Left ventricle myocardium inferior (tissue), 1 donor: ENCODE results near the gene GAB3. TPM values are rescaled to one million over a fixed set of nuclear protein-coding genes. Genes with fewer than 3 reads are reported as not detected.

Experiments
- DNase-seq: peaks from one replicate; pipeline ENCODE4 v3.0.0-alpha.2; 2020
- H3K27ac ChIP-seq: fragments of 200-600 bp; replicated peaks from 2 replicates; pipeline ENCODE4 v1.8.0; 2021
- H3K27me3 ChIP-seq: fragments of 200-600 bp; 2 replicates; pipeline ENCODE4 v1.8.0; 2021; ENCODE audit warnings: low read depth
- H3K36me3 ChIP-seq: fragments of 200-600 bp; 2 replicates; pipeline ENCODE4 v1.8.0; 2021
- H3K4me1 ChIP-seq: fragments of 200-600 bp; 2 replicates; pipeline ENCODE4 v1.8.0; 2021
- H3K4me3 ChIP-seq: fragments of 200-600 bp; 2 replicates; pipeline ENCODE4 v1.8.0; 2021; ENCODE audit warnings: mild to moderate bottlenecking, moderate library complexity
- H3K9me3 ChIP-seq: fragments of 200-600 bp; replicated peaks from 2 replicates; pipeline ENCODE4 v1.8.0; 2021
- CTCF ChIP-seq: fragments of 200-600 bp; IDR thresholded peaks from 2 replicates; pipeline ENCODE4 v1.8.0; 2021; ENCODE audit warnings: antibody characterized with exemption, mild to moderate bottlenecking, borderline replicate concordance
- intact Hi-C: fragments of 100-400 bp; cut with micrococcal nuclease; formaldehyde crosslinking; loops from one replicate; pipeline ENCODE4 v1.11.0; 2022
- total RNA-seq: library from RNA; stranded (reverse); fragmentation: NEBNext Ultra II Directional; extraction: Animal tissue kit (Norgen Biotek cat#: 25700); gene quantifications from one replicate; pipeline ENCODE4 v1.2.1, GENCODE V29; 2021
- donor health status: DM: no; HTN: yes; CAD: no; lungs with severe emphysema.

Gene GAB3
- total RNA-seq, 1 donor from 2014 or later = 14.8 TPM

- Histone ChIP-seq H3K4me3 (no peak overlapping the region), H3K27ac (peak overlapping the region; percentile 36)
Measured at GRCh38 chrX:154719132-154719675, 31.7 kb downstream of the GAB3 start.

GRCh38 chrX:154718616-154719015 lies 32.3 kb downstream of the GAB3 start:
- H3K4me1 ChIP-seq = peaks cover 66% of the 10 kb centered on the region
- peak overlapping the region; percentile 43 for H3K27ac ChIP-seq
- H3K4me3 ChIP-seq = no peak overlapping the region
- peaks cover 6% of the 10 kb centered on the region for H3K36me3 ChIP-seq
- H3K9me3 ChIP-seq = no peaks in the 10 kb centered on the region
- intact Hi-C loops = no loop called here
- no peak for TF ChIP-seq CTCF
- H3K27me3 ChIP-seq = no peaks in the 10 kb centered on the region
- no peak for DNase-seq

More at GRCh38 chrX:154719132-154719675, 31.7 kb downstream of the GAB3 start:
- TF ChIP-seq CTCF = no peak
- no peak for DNase-seq
- intact Hi-C loops = no loop called here
- Histone ChIP-seq H3K9me3 (no peaks in the 10 kb centered on the region), H3K27me3 (no peaks in the 10 kb centered on the region), H3K4me1 (peaks cover 66% of the 10 kb centered on the region), H3K36me3 (peaks cover 2% of the 10 kb centered on the region)

- no peaks in the 10 kb centered on the region for H3K27me3 ChIP-seq
- no peaks in the 10 kb centered on the region for H3K9me3 ChIP-seq
- H3K4me1 ChIP-seq = peaks cover 68% of the 10 kb centered on the region
- intact Hi-C loops = no loop called here
- H3K4me3 ChIP-seq = no peak overlapping the region
- H3K27ac ChIP-seq = peak overlapping the region; percentile 43
- DNase-seq = no peak
- peaks cover 9% of the 10 kb centered on the region for H3K36me3 ChIP-seq
- no peak for TF ChIP-seq CTCF
Measured at GRCh38 chrX:154717824-154718223, 33.1 kb downstream of the GAB3 start.

- H3K36me3 ChIP-seq = peaks cover 29% of the 10 kb centered on the region
- no peaks in the 10 kb centered on the region for H3K27me3 ChIP-seq
- no peak overlapping the region for H3K4me3 ChIP-seq
- intact Hi-C loops = no loop called here
- DNase-seq = no peak
- TF ChIP-seq CTCF = no peak
- H3K9me3 ChIP-seq = no peaks in the 10 kb centered on the region
- peaks cover 67% of the 10 kb centered on the region for H3K4me1 ChIP-seq
- H3K27ac ChIP-seq = no peak overlapping the region
Measured at GRCh38 chrX:154715825-154716224, 35.1 kb downstream of the GAB3 start.

- peak; percentile 78 for TF ChIP-seq CTCF
- intact Hi-C loops = no loop called here
- Histone ChIP-seq H3K36me3 (peaks cover 33% of the 10 kb centered on the region), H3K9me3 (no peaks in the 10 kb centered on the region), H3K27ac (peak overlapping the region; percentile 4), H3K4me3 (no peak overlapping the region), H3K27me3 (no peaks in the 10 kb centered on the region), H3K4me1 (peaks cover 66% of the 10 kb centered on the region)
- DNase-seq = no peak
Measured at GRCh38 chrX:154714925-154715324, 36.0 kb downstream of the GAB3 start.
